ENCODE measurements around the gene IMPACT. TPM values are rescaled to one million over a fixed set of nuclear protein-coding genes. Genes with fewer than 3 reads are reported as not detected.

Gene IMPACT
- total and polyA plus RNA-seq, 4 donors: 8.3 to 13.6 (median 11.4) TPM

DNA sequence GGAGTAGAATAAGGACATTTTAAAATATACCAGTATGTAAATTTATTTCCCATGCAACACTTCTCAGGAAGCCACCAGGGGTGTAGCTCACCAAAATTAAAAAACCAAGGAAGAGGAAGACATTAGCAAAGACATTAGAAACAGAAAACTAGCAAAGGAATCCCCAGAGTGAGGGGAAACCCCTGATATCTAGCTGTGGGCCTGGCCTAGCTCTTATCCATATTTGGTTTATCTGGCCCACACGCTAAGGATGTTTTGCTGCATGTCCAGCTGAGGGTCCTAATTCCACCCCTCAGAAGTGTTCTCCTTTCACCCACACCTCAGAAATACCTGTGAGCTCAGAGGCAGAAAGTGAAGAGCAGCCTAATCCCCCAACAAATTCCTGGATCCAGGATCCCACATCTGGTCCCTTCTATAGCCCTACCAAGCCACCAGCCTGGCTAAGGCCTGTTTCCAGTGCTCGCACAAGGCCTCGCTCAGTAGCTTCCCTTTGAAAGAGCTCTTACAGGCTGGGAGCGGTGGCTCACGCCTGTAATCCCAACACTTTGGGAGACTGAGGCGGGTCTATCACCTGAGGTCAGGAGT, 46.2 kb upstream of the IMPACT start:
- H3K27me3 ChIP-seq (ENCODE audit: control insufficient read depth in 4 of 4, insufficient read depth in 4 of 4, low read length in 3 of 4): no peaks in the 10 kb centered on the region
- TF ChIP-seq TAF1 (conservative IDR thresholded peaks at IDR 0.05) (no peak), MAX (IDR thresholded peaks at IDR 0.05) (no peak), HNF4A (conservative IDR thresholded peaks at IDR 0.05) (no peak), CTCF (IDR thresholded peaks at IDR 0.05; ENCODE audit: low read depth, low read length, missing input control) (no peak)
- no peaks in the 10 kb centered on the region for H3K9me3 ChIP-seq (ENCODE audit: control insufficient read depth in 4 of 4, low read length in 3 of 4)
- H3K36me3 ChIP-seq (ENCODE audit: control insufficient read depth in 4 of 4, insufficient read depth in 3 of 4, low read depth in 1 of 4, low read length in 3 of 4): no peaks in the 10 kb centered on the region
- no peaks in the 10 kb centered on the region for H3K4me1 ChIP-seq (ENCODE audit: control insufficient read depth in 4 of 4, insufficient read depth in 4 of 4, low read length in 3 of 4)
- no peak overlapping the region for H3K4me3 ChIP-seq (ENCODE audit: low read depth in 1 of 3, low read length in 3 of 3)
- no peak overlapping the region for H3K27ac ChIP-seq (ENCODE audit: low read depth in 1 of 2, low read length in 2 of 2)
- no peak overlapping the region for H3K9ac ChIP-seq (ENCODE audit: low read depth in 1 of 2, low read length in 2 of 2)
- 98% methylated on average over 6 of the region's 6 CpGs for WGBS
- no peak for DNase-seq (ENCODE audit: low spot score)

DNA sequence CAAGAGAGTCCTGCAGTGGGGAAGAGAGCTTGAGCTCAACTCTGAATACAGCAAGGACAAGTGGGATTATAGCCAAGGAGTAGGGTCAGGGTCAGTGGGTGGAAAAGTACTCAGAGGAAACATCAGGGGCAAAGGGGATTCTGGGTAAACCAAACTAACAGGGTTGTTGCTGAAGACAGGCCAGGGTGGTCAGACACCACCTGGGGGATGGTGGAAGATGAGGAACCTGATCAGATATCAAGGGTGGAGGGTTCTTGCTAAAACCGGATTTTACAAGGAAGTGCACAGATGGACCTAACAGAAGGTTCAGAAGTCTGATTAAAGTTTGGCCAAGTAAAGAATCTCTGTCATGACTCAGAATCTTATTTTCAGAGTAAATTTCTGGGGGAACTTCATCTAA, 45.3 kb upstream of the IMPACT start:
- no peaks in the 10 kb centered on the region for H3K9me3 ChIP-seq (ENCODE audit: control insufficient read depth in 4 of 4, low read length in 3 of 4)
- H3K4me3 ChIP-seq (ENCODE audit: low read depth in 1 of 3, low read length in 3 of 3): no peak overlapping the region
- H3K27ac ChIP-seq (ENCODE audit: low read depth in 1 of 2, low read length in 2 of 2): no peak overlapping the region
- H3K36me3 ChIP-seq (ENCODE audit: control insufficient read depth in 4 of 4, insufficient read depth in 3 of 4, low read depth in 1 of 4, low read length in 3 of 4): no peaks in the 10 kb centered on the region
- H3K9ac ChIP-seq (ENCODE audit: low read depth in 1 of 2, low read length in 2 of 2): no peak overlapping the region
- WGBS: 81% methylated on average over 1 of the region's 1 CpG
- TF ChIP-seq CTCF (IDR thresholded peaks at IDR 0.05; ENCODE audit: low read depth, low read length, missing input control): no peak
- peak; percentile 26 for TF ChIP-seq NR2F2 (IDR thresholded peaks at IDR 0.05)
- no peak for DNase-seq (ENCODE audit: low spot score)
- H3K4me1 ChIP-seq (ENCODE audit: control insufficient read depth in 4 of 4, insufficient read depth in 4 of 4, low read length in 3 of 4): no peaks in the 10 kb centered on the region
- H3K27me3 ChIP-seq (ENCODE audit: control insufficient read depth in 4 of 4, insufficient read depth in 4 of 4, low read length in 3 of 4): no peaks in the 10 kb centered on the region

DNA sequence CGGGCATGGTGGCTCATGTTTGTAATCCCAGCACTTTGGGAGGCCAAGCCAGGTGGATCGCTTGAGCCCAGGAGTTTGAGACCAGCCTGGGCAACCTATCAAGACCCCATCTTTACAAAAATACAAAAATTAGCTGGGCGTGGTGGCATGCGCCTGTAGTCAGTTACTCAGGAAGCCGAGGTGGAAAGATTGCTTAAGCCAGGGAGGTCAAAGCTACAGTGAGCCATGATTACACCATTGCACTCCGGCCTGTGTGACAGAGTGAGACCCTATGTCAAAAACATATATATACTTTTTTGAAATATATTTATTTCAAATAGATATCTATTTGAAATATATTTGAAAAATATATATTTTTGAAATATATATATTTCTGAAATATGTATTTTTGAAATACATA, 39.8 kb upstream of the IMPACT start:
- no peak overlapping the region for H3K27ac ChIP-seq (ENCODE audit: low read depth in 1 of 2, low read length in 2 of 2)
- H3K4me3 ChIP-seq (ENCODE audit: low read depth in 1 of 3, low read length in 3 of 3): no peak overlapping the region
- 89% methylated on average over 6 of the region's 6 CpGs for WGBS
- H3K9ac ChIP-seq (ENCODE audit: low read depth in 1 of 2, low read length in 2 of 2): no peak overlapping the region
- H3K4me1 ChIP-seq (ENCODE audit: control insufficient read depth in 4 of 4, insufficient read depth in 4 of 4, low read length in 3 of 4): no peaks in the 10 kb centered on the region
- peaks cover 0 to 4% (median 0%) of the 10 kb centered on the region in 4 donors for H3K27me3 ChIP-seq (ENCODE audit: control insufficient read depth in 4 of 4, insufficient read depth in 4 of 4, low read length in 3 of 4)
- DNase-seq (ENCODE audit: low spot score): no peak
- no peaks in the 10 kb centered on the region for H3K36me3 ChIP-seq (ENCODE audit: control insufficient read depth in 4 of 4, insufficient read depth in 3 of 4, low read depth in 1 of 4, low read length in 3 of 4)
- no peaks in the 10 kb centered on the region for H3K9me3 ChIP-seq (ENCODE audit: control insufficient read depth in 4 of 4, low read length in 3 of 4)
- TF ChIP-seq SP1 (IDR thresholded peaks at IDR 0.05) (no peak), MAX (IDR thresholded peaks at IDR 0.05) (no peak), EGR1 (IDR thresholded peaks at IDR 0.05; ENCODE audit: low read depth in 2 of 2) (no peak), FOXA2 (IDR thresholded peaks at IDR 0.05) (no peak), GABPA (IDR thresholded peaks at IDR 0.05 in 1 of 2, conservative IDR thresholded peaks at IDR 0.05 in 1 of 2) (no peak), YY1 (IDR thresholded peaks at IDR 0.05) (no peak), HNF4A (conservative IDR thresholded peaks at IDR 0.05) (no peak), CTCF (IDR thresholded peaks at IDR 0.05; ENCODE audit: low read depth, low read length, missing input control) (no peak), TAF1 (conservative IDR thresholded peaks at IDR 0.05) (no peak), FOXA1 (IDR thresholded peaks at IDR 0.05) (no peak)
- TF ChIP-seq, protein P1, sequence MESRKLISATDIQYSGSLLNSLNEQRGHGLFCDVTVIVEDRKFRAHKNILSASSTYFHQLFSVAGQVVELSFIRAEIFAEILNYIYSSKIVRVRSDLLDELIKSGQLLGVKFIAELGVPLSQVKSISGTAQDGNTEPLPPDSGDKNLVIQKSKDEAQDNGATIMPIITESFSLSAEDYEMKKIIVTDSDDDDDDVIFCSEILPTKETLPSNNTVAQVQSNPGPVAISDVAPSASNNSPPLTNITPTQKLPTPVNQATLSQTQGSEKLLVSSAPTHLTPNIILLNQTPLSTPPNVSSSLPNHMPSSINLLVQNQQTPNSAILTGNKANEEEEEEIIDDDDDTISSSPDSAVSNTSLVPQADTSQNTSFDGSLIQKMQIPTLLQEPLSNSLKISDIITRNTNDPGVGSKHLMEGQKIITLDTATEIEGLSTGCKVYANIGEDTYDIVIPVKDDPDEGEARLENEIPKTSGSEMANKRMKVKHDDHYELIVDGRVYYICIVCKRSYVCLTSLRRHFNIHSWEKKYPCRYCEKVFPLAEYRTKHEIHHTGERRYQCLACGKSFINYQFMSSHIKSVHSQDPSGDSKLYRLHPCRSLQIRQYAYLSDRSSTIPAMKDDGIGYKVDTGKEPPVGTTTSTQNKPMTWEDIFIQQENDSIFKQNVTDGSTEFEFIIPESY (IDR thresholded peaks at IDR 0.05): no peak
- TF ChIP-seq, protein P2, sequence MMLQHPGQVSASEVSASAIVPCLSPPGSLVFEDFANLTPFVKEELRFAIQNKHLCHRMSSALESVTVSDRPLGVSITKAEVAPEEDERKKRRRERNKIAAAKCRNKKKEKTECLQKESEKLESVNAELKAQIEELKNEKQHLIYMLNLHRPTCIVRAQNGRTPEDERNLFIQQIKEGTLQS (IDR thresholded peaks at IDR 0.05): no peak
